GM06990 (cell line): ENCODE measurements around the gene LMOD1.
A peak's percentile ranks its signal among the peaks of the same experiment; 100 is the strongest.

ENCODE experiments used
- DNase-seq: peaks from one replicate; pipeline ENCODE4 v3.0.0-alpha.2; 2011; ENCODE audit not compliant: insufficient read length; ENCODE audit errors: extremely low read depth
- H3K27me3 ChIP-seq: replicated peaks from 2 replicates; pipeline ENCODE4 v1.6.0; 2011; ENCODE audit warnings: low read length; ENCODE audit not compliant: control insufficient read depth, insufficient read depth
- H3K36me3 ChIP-seq: 2 replicates; pipeline ENCODE4 v1.5.1; 2011; ENCODE audit warnings: low read length; ENCODE audit not compliant: control insufficient read depth, insufficient read depth
- H3K4me3 ChIP-seq: replicated peaks from 2 replicates; pipeline ENCODE4 v1.5.1; 2011; ENCODE audit warnings: low read depth, mild to moderate bottlenecking, control low read depth, low read length
- CTCF ChIP-seq: IDR thresholded peaks from 2 replicates; pipeline ENCODE4 v1.5.1; 2011; ENCODE audit warnings: low read length, control low read depth, mild to moderate bottlenecking, inconsistent platforms; ENCODE audit not compliant: insufficient read depth, poor library complexity, severe bottlenecking

LMOD1 gene

GRCh38 chr1:201885531-201886075, 60.7 kb downstream of the LMOD1 start:
- DNase-seq = no peak
- no peak for TF ChIP-seq CTCF
- H3K4me3 ChIP-seq = no peak overlapping the region

GRCh38 chr1:201884425-201884824, 61.9 kb downstream of the LMOD1 start:
- peaks cover 5% of the 10 kb centered on the region for H3K27me3 ChIP-seq
- no peak for DNase-seq
- TF ChIP-seq CTCF = no peak
- no peaks in the 10 kb centered on the region for H3K36me3 ChIP-seq
- H3K4me3 ChIP-seq = no peak overlapping the region

More at GRCh38 chr1:201885531-201886075, 60.7 kb downstream of the LMOD1 start:
- no peaks in the 10 kb centered on the region for H3K36me3 ChIP-seq
- H3K27me3 ChIP-seq = peaks cover 7% of the 10 kb centered on the region

- H3K4me3 ChIP-seq = no peak overlapping the region
- no peak for DNase-seq
- peaks cover 5% of the 10 kb centered on the region for H3K27me3 ChIP-seq
- TF ChIP-seq CTCF = no peak
- H3K36me3 ChIP-seq = no peaks in the 10 kb centered on the region
These were observed 62.6 kb downstream of the LMOD1 start for GRCh38 chr1:201883786-201884185.

- H3K36me3 ChIP-seq = no peaks in the 10 kb centered on the region
- no peak for TF ChIP-seq CTCF
- DNase-seq = no peak
- H3K4me3 ChIP-seq = no peak overlapping the region
- H3K27me3 ChIP-seq = peaks cover 5% of the 10 kb centered on the region
These were observed 63.1 kb downstream of the LMOD1 start for GRCh38 chr1:201883266-201883665.

GRCh38 chr1:201882665-201883132, 63.6 kb downstream of the LMOD1 start:
- no peaks in the 10 kb centered on the region for H3K36me3 ChIP-seq
- peak; percentile 31 for DNase-seq
- no peak overlapping the region for H3K4me3 ChIP-seq
- peaks cover 3% of the 10 kb centered on the region for H3K27me3 ChIP-seq
- no peak for TF ChIP-seq CTCF

GRCh38 chr1:201881617-201882016, 64.7 kb downstream of the LMOD1 start:
- H3K36me3 ChIP-seq = no peaks in the 10 kb centered on the region
- no peaks in the 10 kb centered on the region for H3K27me3 ChIP-seq
- DNase-seq = no peak
- no peak overlapping the region for H3K4me3 ChIP-seq
- TF ChIP-seq CTCF = no peak
